SK-N-SH treated with all-trans-retinoic acid at 6 μM for 48 hours (cell line): ENCODE data around the gene CDK5R1.

Source experiments
- ATAC-seq: fragments of 200-7000 bp; cut with Tn5 transposase; 3 replicates; pipeline ENCODE4 v1.9.1; 2020; ENCODE audit warnings: mild to moderate bottlenecking, moderate library complexity
- ARNTL ChIP-seq: fragments of 450-650 bp; formaldehyde crosslinking; IDR thresholded peaks from 2 replicates; pipeline ENCODE4 v1.5.0; 2020; ENCODE audit warnings: low read depth, mild to moderate bottlenecking, moderate library complexity, borderline replicate concordance
- BACH2 ChIP-seq: fragments of 250-450 bp; sonication (Bioruptor Pico); IDR thresholded peaks from 2 replicates; pipeline ENCODE4 v1.9.0; 2021; ENCODE audit warnings: mild to moderate bottlenecking, borderline replicate concordance
- CSDC2 ChIP-seq: fragments of 250-450 bp; sonication (Bioruptor Pico); IDR thresholded peaks from 2 replicates; pipeline ENCODE4 v1.5.0; 2020; ENCODE audit warnings: mild to moderate bottlenecking, moderate library complexity
- ESRRG ChIP-seq: fragments of 250-450 bp; sonication (Bioruptor Pico); IDR thresholded peaks from 2 replicates; pipeline ENCODE4 v1.6.1; 2021; ENCODE audit warnings: mild to moderate bottlenecking
- GLIS3 ChIP-seq: fragments of 250-450 bp; sonication (Bioruptor Pico); IDR thresholded peaks from 2 replicates; pipeline ENCODE4 v1.5.0; 2020; ENCODE audit warnings: mild to moderate bottlenecking, moderate library complexity
- OSR1 ChIP-seq: fragments of 250-450 bp; sonication (Bioruptor Pico); IDR thresholded peaks from 2 replicates; pipeline ENCODE4 v1.8.0; 2022; ENCODE audit warnings: moderate library complexity, mild to moderate bottlenecking, inconsistent platforms
- SNAI2 ChIP-seq: fragments of 250-450 bp; sonication (Bioruptor Pico); IDR thresholded peaks from 2 replicates; pipeline ENCODE4 v1.5.0; 2020; ENCODE audit warnings: mild to moderate bottlenecking, moderate library complexity
- TCF4 ChIP-seq: fragments of 250-450 bp; sonication (Bioruptor Pico); IDR thresholded peaks from 2 replicates; pipeline ENCODE4 v1.8.0; 2021; ENCODE audit warnings: mild to moderate bottlenecking, moderate library complexity, borderline replicate concordance
- TOX ChIP-seq: fragments of 250-450 bp; sonication (Bioruptor Pico); IDR thresholded peaks from 2 replicates; pipeline ENCODE4 v1.8.0; 2021; ENCODE audit warnings: mild to moderate bottlenecking, moderate library complexity, borderline replicate concordance
- ZFP3 ChIP-seq: fragments of 250-450 bp; sonication (Bioruptor Pico); IDR thresholded peaks from 2 replicates; pipeline ENCODE4 v1.5.0; 2020; ENCODE audit warnings: mild to moderate bottlenecking, moderate library complexity
- ZFP30 ChIP-seq: fragments of 450-650 bp; formaldehyde crosslinking; IDR thresholded peaks from 2 replicates; pipeline ENCODE4 v1.5.0; 2022; ENCODE audit warnings: mild to moderate bottlenecking, moderate library complexity
- TF ChIP-seq, protein P1 (sequence below): fragments of 250-450 bp; sonication (Bioruptor Pico); IDR thresholded peaks from 2 replicates; pipeline ENCODE4 v1.5.0; 2020; ENCODE audit warnings: mild to moderate bottlenecking, moderate library complexity
- TF ChIP-seq, protein P2 (sequence below): fragments of 250-450 bp; sonication (Bioruptor Pico); IDR thresholded peaks from 2 replicates; pipeline ENCODE4 v1.5.1; 2021; ENCODE audit warnings: mild to moderate bottlenecking, moderate library complexity
- TF ChIP-seq, protein P3 (sequence below): fragments of 250-450 bp; sonication (Bioruptor Pico); IDR thresholded peaks from 2 replicates; pipeline ENCODE4 v1.8.0; 2020; ENCODE audit warnings: mild to moderate bottlenecking, moderate library complexity, borderline replicate concordance
- TF ChIP-seq, protein P4 (sequence below): fragments of 250-450 bp; sonication (Bioruptor Pico); IDR thresholded peaks from 2 replicates; pipeline ENCODE4 v1.5.1; 2020; ENCODE audit warnings: low read depth, mild to moderate bottlenecking, moderate library complexity
- TF ChIP-seq, protein P5 (sequence below): fragments of 250-450 bp; sonication (Bioruptor Pico); IDR thresholded peaks from 2 replicates; pipeline ENCODE4 v1.8.0; 2021; ENCODE audit warnings: low read depth, mild to moderate bottlenecking, moderate library complexity, borderline replicate concordance

CDK5R1 gene

DNA sequence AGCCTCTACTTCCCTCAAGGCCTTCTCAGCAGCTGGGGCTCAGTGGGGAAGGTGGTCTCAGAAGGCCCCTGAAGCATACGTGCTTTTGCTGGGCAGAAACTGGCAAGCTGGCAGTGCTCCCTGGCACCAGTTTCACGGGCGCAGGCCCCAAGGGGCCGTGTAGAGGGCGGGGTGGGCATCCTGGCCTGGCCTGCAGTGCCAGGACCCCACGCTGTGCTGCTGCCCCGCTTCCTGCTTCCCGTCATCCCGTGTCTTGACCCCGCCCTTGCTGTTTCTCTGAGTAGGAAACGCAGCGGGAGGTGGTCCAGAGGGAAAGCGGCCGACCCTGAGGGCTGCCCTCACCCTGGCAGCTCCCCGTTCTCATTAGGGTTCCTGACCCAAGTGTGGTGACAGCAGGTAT, 6.8 kb downstream of the CDK5R1 start (continued):
- TF ChIP-seq, protein P1, sequence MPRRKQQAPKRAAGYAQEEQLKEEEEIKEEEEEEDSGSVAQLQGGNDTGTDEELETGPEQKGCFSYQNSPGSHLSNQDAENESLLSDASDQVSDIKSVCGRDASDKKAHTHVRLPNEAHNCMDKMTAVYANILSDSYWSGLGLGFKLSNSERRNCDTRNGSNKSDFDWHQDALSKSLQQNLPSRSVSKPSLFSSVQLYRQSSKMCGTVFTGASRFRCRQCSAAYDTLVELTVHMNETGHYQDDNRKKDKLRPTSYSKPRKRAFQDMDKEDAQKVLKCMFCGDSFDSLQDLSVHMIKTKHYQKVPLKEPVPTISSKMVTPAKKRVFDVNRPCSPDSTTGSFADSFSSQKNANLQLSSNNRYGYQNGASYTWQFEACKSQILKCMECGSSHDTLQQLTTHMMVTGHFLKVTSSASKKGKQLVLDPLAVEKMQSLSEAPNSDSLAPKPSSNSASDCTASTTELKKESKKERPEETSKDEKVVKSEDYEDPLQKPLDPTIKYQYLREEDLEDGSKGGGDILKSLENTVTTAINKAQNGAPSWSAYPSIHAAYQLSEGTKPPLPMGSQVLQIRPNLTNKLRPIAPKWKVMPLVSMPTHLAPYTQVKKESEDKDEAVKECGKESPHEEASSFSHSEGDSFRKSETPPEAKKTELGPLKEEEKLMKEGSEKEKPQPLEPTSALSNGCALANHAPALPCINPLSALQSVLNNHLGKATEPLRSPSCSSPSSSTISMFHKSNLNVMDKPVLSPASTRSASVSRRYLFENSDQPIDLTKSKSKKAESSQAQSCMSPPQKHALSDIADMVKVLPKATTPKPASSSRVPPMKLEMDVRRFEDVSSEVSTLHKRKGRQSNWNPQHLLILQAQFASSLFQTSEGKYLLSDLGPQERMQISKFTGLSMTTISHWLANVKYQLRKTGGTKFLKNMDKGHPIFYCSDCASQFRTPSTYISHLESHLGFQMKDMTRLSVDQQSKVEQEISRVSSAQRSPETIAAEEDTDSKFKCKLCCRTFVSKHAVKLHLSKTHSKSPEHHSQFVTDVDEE: no peak
- no peak for TF ChIP-seq ZFP30
- no peak for TF ChIP-seq GLIS3 (CRISPR knock-in tag)
- TF ChIP-seq, all 23 proteins: peak for 0

DNA sequence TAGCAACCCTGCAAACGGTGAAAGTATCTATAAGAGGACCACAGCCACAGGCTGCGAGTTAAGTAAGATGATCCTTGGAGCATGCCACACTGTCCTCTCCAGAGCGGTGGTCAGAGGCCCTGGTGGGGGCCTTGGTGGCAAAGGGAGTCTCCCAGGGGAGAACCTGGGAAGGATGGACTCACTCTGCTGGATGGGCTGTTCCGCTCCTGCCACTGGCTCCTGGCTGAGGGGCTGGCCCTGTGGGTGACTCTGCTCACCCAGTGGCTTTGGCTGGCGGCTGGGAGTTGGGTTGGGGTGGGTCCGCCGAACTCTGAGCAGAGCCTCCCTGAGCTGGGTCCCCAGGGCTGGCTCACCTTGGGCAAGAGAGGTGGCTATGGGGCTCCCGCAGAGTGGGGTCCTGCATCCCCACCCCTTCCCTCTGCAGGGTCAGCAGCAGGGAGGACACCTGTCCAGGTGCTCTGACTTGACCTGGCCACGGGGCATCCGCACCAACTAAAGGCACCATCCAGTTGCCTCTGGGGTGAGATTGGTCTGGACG, 7.3 kb downstream of the CDK5R1 start:
- no peak for TF ChIP-seq ZFP30
- no peak for TF ChIP-seq TCF4
- no peak for TF ChIP-seq BACH2
- TF ChIP-seq, protein P1: no peak
- TF ChIP-seq, protein P2, sequence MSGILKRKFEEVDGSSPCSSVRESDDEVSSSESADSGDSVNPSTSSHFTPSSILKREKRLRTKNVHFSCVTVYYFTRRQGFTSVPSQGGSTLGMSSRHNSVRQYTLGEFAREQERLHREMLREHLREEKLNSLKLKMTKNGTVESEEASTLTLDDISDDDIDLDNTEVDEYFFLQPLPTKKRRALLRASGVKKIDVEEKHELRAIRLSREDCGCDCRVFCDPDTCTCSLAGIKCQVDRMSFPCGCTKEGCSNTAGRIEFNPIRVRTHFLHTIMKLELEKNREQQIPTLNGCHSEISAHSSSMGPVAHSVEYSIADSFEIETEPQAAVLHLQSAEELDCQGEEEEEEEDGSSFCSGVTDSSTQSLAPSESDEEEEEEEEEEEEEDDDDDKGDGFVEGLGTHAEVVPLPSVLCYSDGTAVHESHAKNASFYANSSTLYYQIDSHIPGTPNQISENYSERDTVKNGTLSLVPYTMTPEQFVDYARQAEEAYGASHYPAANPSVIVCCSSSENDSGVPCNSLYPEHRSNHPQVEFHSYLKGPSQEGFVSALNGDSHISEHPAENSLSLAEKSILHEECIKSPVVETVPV (CRISPR knock-in tag): no peak
- no peak for TF ChIP-seq ARNTL (CRISPR knock-in tag)
- no peak for TF ChIP-seq SNAI2 (CRISPR knock-in tag)
- TF ChIP-seq GLIS3 (CRISPR knock-in tag): no peak
- TF ChIP-seq, protein P3, sequence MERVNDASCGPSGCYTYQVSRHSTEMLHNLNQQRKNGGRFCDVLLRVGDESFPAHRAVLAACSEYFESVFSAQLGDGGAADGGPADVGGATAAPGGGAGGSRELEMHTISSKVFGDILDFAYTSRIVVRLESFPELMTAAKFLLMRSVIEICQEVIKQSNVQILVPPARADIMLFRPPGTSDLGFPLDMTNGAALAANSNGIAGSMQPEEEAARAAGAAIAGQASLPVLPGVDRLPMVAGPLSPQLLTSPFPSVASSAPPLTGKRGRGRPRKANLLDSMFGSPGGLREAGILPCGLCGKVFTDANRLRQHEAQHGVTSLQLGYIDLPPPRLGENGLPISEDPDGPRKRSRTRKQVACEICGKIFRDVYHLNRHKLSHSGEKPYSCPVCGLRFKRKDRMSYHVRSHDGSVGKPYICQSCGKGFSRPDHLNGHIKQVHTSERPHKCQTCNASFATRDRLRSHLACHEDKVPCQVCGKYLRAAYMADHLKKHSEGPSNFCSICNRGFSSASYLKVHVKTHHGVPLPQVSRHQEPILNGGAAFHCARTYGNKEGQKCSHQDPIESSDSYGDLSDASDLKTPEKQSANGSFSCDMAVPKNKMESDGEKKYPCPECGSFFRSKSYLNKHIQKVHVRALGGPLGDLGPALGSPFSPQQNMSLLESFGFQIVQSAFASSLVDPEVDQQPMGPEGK (CRISPR knock-in tag): no peak
- no peak for TF ChIP-seq TOX (CRISPR knock-in tag)
- no peak for TF ChIP-seq CSDC2
- TF ChIP-seq ESRRG: no peak
- TF ChIP-seq, protein P4, sequence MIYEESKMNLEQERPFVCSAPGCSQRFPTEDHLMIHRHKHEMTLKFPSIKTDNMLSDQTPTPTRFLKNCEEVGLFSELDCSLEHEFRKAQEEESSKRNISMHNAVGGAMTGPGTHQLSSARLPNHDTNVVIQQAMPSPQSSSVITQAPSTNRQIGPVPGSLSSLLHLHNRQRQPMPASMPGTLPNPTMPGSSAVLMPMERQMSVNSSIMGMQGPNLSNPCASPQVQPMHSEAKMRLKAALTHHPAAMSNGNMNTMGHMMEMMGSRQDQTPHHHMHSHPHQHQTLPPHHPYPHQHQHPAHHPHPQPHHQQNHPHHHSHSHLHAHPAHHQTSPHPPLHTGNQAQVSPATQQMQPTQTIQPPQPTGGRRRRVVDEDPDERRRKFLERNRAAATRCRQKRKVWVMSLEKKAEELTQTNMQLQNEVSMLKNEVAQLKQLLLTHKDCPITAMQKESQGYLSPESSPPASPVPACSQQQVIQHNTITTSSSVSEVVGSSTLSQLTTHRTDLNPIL: no peak
- no peak for ATAC-seq

DNA sequence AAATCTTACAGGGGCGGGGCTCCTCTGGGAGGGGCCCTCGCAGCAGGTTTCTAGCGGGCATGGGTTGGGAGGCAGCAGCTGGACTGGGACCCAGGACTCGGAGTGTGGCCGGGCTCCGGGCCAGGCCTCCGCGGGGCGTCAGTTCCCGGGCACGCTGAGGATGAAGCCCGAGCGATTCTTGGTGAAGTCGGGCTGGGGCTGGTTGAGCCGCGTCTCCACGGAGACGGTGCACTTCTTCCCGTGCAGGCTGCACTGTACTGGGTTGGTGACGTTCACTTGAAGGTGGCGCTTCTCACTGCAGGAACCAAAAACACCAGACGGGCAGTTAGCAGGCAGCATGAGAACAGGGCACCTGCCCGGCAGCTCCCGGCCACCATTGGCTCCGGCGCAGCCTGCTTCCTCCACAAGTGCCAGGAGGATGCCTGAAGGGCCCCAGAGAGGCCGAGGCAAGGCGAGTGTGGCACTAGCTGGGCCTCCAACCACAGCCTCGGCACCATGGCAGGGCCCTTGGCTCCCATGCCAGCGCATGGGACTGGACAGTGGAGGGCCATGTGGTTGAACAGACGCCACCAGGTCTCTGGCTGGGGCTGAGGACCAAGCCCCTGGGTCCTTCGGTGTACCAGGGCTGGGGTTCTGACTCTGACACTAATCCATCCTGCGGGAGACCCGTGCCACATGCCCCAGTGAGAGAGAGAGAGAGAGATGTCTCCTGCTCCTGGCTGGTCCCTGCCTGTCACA, 8.0 kb downstream of the CDK5R1 start:
- 0 out of 3 replicates have a peak, but pooled peaks have one; percentile 4 for ATAC-seq
- TF ChIP-seq, protein P5, sequence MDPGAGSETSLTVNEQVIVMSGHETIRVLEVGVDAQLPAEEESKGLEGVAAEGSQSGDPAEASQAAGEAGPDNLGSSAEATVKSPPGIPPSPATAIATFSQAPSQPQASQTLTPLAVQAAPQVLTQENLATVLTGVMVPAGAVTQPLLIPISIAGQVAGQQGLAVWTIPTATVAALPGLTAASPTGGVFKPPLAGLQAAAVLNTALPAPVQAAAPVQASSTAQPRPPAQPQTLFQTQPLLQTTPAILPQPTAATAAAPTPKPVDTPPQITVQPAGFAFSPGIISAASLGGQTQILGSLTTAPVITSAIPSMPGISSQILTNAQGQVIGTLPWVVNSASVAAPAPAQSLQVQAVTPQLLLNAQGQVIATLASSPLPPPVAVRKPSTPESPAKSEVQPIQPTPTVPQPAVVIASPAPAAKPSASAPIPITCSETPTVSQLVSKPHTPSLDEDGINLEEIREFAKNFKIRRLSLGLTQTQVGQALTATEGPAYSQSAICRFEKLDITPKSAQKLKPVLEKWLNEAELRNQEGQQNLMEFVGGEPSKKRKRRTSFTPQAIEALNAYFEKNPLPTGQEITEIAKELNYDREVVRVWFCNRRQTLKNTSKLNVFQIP (CRISPR knock-in tag): no peak
- TF ChIP-seq, protein P4: no peak
- TF ChIP-seq, protein P2 (CRISPR knock-in tag): no peak
- no peak for TF ChIP-seq OSR1 (CRISPR knock-in tag)
- TF ChIP-seq TOX (CRISPR knock-in tag): no peak
- TF ChIP-seq, protein P1: no peak
- TF ChIP-seq ZFP3 (CRISPR knock-in tag): no peak
- no peak for TF ChIP-seq TCF4
